GM12801 (cell line): ENCODE data around the gene SAMD10.

Source experiments
- TF ChIP-seq, protein P1 (sequence below): IDR thresholded peaks from one replicate; pipeline ENCODE4 v1.5.1; 2011; ENCODE audit warnings: control low read depth; ENCODE audit not compliant: insufficient read length; ENCODE audit errors: extremely low read depth

SAMD10 gene

DNA sequence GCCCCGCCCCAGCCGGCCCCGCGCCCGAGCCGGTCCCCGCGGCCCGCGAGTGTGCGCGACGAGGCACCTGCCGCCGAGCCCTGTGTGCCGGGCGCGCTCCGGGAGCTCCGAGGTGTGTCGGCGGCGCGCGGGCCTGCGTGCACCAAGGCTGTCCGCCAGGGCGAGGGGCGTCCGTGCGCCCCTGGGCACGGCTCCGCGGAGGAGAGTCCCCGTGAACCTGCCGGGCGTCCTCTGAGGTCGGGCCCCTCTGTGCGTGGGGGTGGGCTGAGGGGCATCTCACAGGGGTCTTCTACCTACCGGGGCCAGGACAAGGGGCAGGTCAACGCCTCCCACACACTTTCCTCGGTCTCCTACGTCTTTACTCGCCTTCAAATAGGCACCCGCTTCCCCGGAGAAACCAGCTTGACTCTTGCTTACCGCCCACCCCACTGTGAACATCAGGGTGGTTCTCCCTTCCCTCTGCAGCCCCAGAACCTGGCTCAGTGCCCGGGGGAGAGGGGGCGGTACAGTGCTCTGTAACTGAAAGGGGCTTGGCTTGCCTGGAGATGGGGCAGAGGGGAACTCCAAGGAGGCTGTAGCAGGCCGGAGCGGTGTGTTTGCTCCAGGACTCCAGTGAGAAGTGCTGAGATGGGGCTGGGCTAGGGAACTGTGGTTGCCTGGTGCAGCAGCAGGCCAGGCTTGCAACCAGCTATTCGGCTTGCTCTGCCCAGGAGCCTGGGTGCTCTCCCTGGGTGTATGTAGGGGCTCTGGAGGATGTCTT lies at the start of gene SAMD10:
TSS of gene SAMD10 (minus strand) at position 86 of the 760 bp plus-strand sequence. CDS start 175 bp downstream, outside the sequence.
- TF ChIP-seq, protein P1, sequence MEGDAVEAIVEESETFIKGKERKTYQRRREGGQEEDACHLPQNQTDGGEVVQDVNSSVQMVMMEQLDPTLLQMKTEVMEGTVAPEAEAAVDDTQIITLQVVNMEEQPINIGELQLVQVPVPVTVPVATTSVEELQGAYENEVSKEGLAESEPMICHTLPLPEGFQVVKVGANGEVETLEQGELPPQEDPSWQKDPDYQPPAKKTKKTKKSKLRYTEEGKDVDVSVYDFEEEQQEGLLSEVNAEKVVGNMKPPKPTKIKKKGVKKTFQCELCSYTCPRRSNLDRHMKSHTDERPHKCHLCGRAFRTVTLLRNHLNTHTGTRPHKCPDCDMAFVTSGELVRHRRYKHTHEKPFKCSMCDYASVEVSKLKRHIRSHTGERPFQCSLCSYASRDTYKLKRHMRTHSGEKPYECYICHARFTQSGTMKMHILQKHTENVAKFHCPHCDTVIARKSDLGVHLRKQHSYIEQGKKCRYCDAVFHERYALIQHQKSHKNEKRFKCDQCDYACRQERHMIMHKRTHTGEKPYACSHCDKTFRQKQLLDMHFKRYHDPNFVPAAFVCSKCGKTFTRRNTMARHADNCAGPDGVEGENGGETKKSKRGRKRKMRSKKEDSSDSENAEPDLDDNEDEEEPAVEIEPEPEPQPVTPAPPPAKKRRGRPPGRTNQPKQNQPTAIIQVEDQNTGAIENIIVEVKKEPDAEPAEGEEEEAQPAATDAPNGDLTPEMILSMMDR = no peak

- TF ChIP-seq, protein P1 = no peak
Observed at GRCh38 chr20:64027981-64028685, 48.7 kb upstream of the SAMD10 start.

GRCh38 chr20:64025826-64026412 lies 46.5 kb upstream of the SAMD10 start:
- TF ChIP-seq, protein P1 = no peak

- TF ChIP-seq, protein P1 = no peak
Observed at GRCh38 chr20:64025101-64025825, 45.8 kb upstream of the SAMD10 start.

- TF ChIP-seq, protein P1 = no peak
Observed at GRCh38 chr20:64024141-64024990, 44.9 kb upstream of the SAMD10 start.

- TF ChIP-seq, protein P1 = no peak
Observed at GRCh38 chr20:64023361-64024140, 44.1 kb upstream of the SAMD10 start.
